ENCODE measurements around the gene CCND1.
"Not testable (repeated sequence)": the region's sequence is repeated elsewhere in the genome, so short reads cannot be mapped to it uniquely, and the experiment has no call there.

The CCND1 gene

DNA sequence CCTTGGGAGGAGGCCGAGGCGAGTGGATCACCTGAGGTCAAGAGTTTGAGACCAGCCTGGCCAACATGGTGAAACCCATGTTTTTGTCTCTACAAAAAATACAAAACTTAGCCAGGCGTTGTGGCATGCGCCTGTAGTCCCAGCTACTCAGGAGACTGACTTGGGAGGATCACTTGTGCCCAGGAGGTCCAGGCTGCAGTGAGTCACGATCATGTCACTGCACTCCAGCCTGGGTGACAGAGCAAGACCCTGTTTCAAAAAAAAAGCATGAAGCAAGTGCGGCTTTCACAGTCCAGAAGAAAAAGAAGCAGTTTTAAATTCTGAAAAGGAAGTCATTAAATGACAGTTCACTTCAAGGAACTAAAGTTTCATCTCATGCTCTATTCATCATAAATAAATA, 41.3 kb downstream of the CCND1 start:
- Histone ChIP-seq H3K27me3 (ENCODE audit: control insufficient read depth, insufficient read depth, low read length) (peaks cover 8% of the 10 kb centered on the region), H3K9ac (ENCODE audit: low read depth, low read length) (no peak overlapping the region), H3K36me3 (ENCODE audit: control insufficient read depth, insufficient read depth, low read length) (no peaks in the 10 kb centered on the region), H3K9me3 (ENCODE audit: control insufficient read depth, insufficient read depth, low read length) (no peaks in the 10 kb centered on the region), H3K4me3 (ENCODE audit: low read depth, low read length) (no peak overlapping the region), H3K4me1 (ENCODE audit: control insufficient read depth, insufficient read depth, low read length) (no peaks in the 10 kb centered on the region)

- H3K9ac ChIP-seq (ENCODE audit: low read depth, low read length) = no peak overlapping the region
These were observed 41.8 kb downstream of the CCND1 start for GRCh38 chr11:69682681-69683326.

DNA sequence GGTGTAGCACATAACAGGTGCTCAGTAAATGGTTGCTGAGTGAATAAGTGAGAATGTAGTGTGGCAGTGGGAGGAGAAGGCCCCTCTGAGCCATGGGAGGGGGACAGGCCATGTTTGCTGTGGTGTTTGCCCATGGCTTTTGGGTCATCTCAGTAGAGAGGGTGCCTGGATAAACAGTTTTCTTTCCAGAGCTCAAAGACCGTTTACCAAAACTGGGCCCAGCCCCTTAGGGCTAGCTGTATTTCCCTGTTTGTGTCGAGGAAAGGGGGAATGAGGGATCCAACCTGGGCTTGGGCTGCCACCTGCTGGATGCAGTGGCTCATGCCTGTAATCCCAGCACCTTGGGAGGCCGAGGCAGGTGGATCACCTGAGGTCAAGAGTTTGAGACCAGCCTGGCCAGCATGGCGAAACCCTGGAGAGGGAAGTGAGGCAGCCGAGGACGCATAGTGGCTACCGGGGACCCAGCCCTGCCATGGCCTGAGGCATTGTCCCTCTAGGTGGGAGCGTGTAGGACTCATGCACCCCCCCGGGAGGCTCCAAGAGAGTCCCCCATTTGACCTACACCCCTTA, 42.9 kb downstream of the CCND1 start:
- Histone ChIP-seq H3K36me3 (ENCODE audit: control insufficient read depth, insufficient read depth, low read length) (no peaks in the 10 kb centered on the region), H3K9ac (ENCODE audit: low read depth, low read length) (no peak overlapping the region), H3K4me1 (ENCODE audit: control insufficient read depth, insufficient read depth, low read length) (no peaks in the 10 kb centered on the region), H3K4me3 (ENCODE audit: low read depth, low read length) (no peak overlapping the region), H3K9me3 (ENCODE audit: control insufficient read depth, insufficient read depth, low read length) (no peaks in the 10 kb centered on the region), H3K27me3 (ENCODE audit: control insufficient read depth, insufficient read depth, low read length) (peaks cover 8% of the 10 kb centered on the region)

More at GRCh38 chr11:69682681-69683326, 41.8 kb downstream of the CCND1 start:
- Histone ChIP-seq H3K36me3 (ENCODE audit: control insufficient read depth, insufficient read depth, low read length) (no peaks in the 10 kb centered on the region), H3K27me3 (ENCODE audit: control insufficient read depth, insufficient read depth, low read length) (peaks cover 8% of the 10 kb centered on the region), H3K4me3 (ENCODE audit: low read depth, low read length) (no peak overlapping the region), H3K4me1 (ENCODE audit: control insufficient read depth, insufficient read depth, low read length) (no peaks in the 10 kb centered on the region), H3K9me3 (ENCODE audit: control insufficient read depth, insufficient read depth, low read length) (no peaks in the 10 kb centered on the region)

DNA sequence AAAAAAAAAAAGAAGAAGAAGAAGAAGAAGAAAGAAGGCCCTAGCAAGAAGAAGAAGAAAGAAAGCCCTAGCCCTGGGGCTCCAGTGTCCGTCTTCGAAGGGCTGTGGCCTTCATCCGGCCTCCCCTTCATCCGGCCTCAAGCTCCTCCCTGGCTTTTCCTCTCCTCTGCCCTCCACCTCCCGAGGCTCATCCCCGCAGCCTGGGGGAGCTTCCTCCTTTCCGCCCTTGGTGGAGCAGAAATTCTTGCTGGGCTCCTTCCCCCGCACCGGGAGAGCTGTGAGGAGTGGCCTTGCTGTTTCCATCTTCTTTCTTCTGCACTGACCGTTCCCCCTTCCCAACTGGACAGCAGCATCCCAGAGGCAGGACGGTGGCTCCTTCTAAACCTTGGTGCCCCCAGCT, 43.7 kb downstream of the CCND1 start:
- Histone ChIP-seq H3K9ac (ENCODE audit: low read depth, low read length) (no peak overlapping the region), H3K9me3 (ENCODE audit: control insufficient read depth, insufficient read depth, low read length) (no peaks in the 10 kb centered on the region), H3K36me3 (ENCODE audit: control insufficient read depth, insufficient read depth, low read length) (no peaks in the 10 kb centered on the region), H3K4me3 (ENCODE audit: low read depth, low read length) (no peak overlapping the region), H3K4me1 (ENCODE audit: control insufficient read depth, insufficient read depth, low read length) (no peaks in the 10 kb centered on the region), H3K27me3 (ENCODE audit: control insufficient read depth, insufficient read depth, low read length) (peaks cover 8% of the 10 kb centered on the region)

GRCh38 chr11:69685348-69685747, 44.4 kb downstream of the CCND1 start:
- Histone ChIP-seq H3K9ac (ENCODE audit: low read depth, low read length) (no peak overlapping the region), H3K36me3 (ENCODE audit: control insufficient read depth, insufficient read depth, low read length) (no peaks in the 10 kb centered on the region), H3K4me1 (ENCODE audit: control insufficient read depth, insufficient read depth, low read length) (no peaks in the 10 kb centered on the region), H3K27me3 (ENCODE audit: control insufficient read depth, insufficient read depth, low read length) (peaks cover 8% of the 10 kb centered on the region), H3K4me3 (ENCODE audit: low read depth, low read length) (peak overlapping the region; percentile 24), H3K9me3 (ENCODE audit: control insufficient read depth, insufficient read depth, low read length) (no peaks in the 10 kb centered on the region)

GRCh38 chr11:69686452-69686851, 45.5 kb downstream of the CCND1 start:
- H3K4me3 ChIP-seq (ENCODE audit: low read depth, low read length) = no peak overlapping the region
- no peaks in the 10 kb centered on the region for H3K36me3 ChIP-seq (ENCODE audit: control insufficient read depth, insufficient read depth, low read length)
- H3K4me1 ChIP-seq (ENCODE audit: control insufficient read depth, insufficient read depth, low read length) = no peaks in the 10 kb centered on the region
- peaks cover 8% of the 10 kb centered on the region for H3K27me3 ChIP-seq (ENCODE audit: control insufficient read depth, insufficient read depth, low read length)
- no peaks in the 10 kb centered on the region for H3K9me3 ChIP-seq (ENCODE audit: control insufficient read depth, insufficient read depth, low read length)
- H3K9ac ChIP-seq (ENCODE audit: low read depth, low read length) = no peak overlapping the region

DNA sequence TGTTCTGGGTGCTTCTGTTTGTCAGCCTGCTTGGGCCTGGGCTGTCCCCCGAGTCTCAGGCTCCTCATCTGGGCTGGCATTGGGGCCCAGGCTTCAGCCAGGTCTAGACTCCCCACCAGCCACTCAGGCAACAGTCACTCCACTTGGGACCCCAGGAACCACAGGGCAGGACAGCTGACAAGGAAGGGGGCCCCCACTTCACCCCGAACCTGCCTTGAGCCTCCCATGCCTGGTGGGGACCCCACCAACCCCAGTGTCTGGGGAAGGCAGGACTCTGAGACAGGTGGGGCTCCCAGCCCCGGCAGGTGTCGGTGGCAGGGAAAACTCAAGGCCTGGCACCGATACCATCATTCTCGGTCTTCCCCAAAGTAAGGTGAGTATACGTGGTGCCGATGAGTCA, 45.9 kb downstream of the CCND1 start:
- Histone ChIP-seq H3K4me1 (ENCODE audit: control insufficient read depth, insufficient read depth, low read length) (no peaks in the 10 kb centered on the region), H3K4me3 (ENCODE audit: low read depth, low read length) (no peak overlapping the region), H3K27me3 (ENCODE audit: control insufficient read depth, insufficient read depth, low read length) (peaks cover 8% of the 10 kb centered on the region), H3K36me3 (ENCODE audit: control insufficient read depth, insufficient read depth, low read length) (no peaks in the 10 kb centered on the region), H3K9me3 (ENCODE audit: control insufficient read depth, insufficient read depth, low read length) (no peaks in the 10 kb centered on the region), H3K9ac (ENCODE audit: low read depth, low read length) (no peak overlapping the region)

GRCh38 chr11:69687969-69688771, 47.2 kb downstream of the CCND1 start:
- not testable (repeated sequence) for H3K9ac ChIP-seq (ENCODE audit: low read depth, low read length); H3K27me3 ChIP-seq (ENCODE audit: control insufficient read depth, insufficient read depth, low read length)

GRCh38 chr11:69689484-69690319, 48.7 kb downstream of the CCND1 start:
- no peaks in the 10 kb centered on the region for H3K9me3 ChIP-seq (ENCODE audit: control insufficient read depth, insufficient read depth, low read length)
- H3K27me3 ChIP-seq (ENCODE audit: control insufficient read depth, insufficient read depth, low read length) = peaks cover 8% of the 10 kb centered on the region
- no peaks in the 10 kb centered on the region for H3K4me1 ChIP-seq (ENCODE audit: control insufficient read depth, insufficient read depth, low read length)
- no peak overlapping the region for H3K9ac ChIP-seq (ENCODE audit: low read depth, low read length)
- no peak overlapping the region for H3K4me3 ChIP-seq (ENCODE audit: low read depth, low read length)
- no peaks in the 10 kb centered on the region for H3K36me3 ChIP-seq (ENCODE audit: control insufficient read depth, insufficient read depth, low read length)

More at GRCh38 chr11:69687969-69688771, 47.2 kb downstream of the CCND1 start:
- not testable (repeated sequence) for H3K4me3 ChIP-seq (ENCODE audit: low read depth, low read length); H3K4me1 ChIP-seq (ENCODE audit: control insufficient read depth, insufficient read depth, low read length); H3K36me3 ChIP-seq (ENCODE audit: control insufficient read depth, insufficient read depth, low read length); H3K9me3 ChIP-seq (ENCODE audit: control insufficient read depth, insufficient read depth, low read length)

- Histone ChIP-seq H3K4me1 (ENCODE audit: control insufficient read depth, insufficient read depth, low read length) (no peaks in the 10 kb centered on the region), H3K4me3 (ENCODE audit: low read depth, low read length) (no peak overlapping the region), H3K27me3 (ENCODE audit: control insufficient read depth, insufficient read depth, low read length) (no peaks in the 10 kb centered on the region)
These were observed 50.5 kb downstream of the CCND1 start for GRCh38 chr11:69691463-69691862.

DNA sequence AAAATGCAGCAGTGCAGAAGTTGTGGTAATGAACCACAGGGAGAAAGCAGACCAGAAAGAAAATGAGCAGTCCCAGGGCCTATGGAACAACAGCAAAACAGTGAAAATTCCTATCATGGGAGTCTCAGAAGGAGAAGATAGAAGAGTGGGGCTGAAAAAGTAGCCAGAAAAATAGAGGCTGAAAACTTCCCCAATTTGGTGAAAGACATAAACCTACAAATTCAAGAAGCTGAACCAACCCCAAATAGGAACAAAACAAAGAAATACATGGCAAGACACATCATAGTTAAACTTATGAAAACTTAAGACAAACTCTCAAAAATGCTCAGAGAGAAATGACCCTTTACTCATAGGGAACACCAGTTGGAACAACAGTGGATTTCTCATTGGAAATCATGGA, 51.5 kb downstream of the CCND1 start:
- Histone ChIP-seq H3K4me1 (ENCODE audit: control insufficient read depth, insufficient read depth, low read length) (no peaks in the 10 kb centered on the region), H3K4me3 (ENCODE audit: low read depth, low read length) (no peak overlapping the region), H3K9me3 (ENCODE audit: control insufficient read depth, insufficient read depth, low read length) (no peaks in the 10 kb centered on the region), H3K36me3 (ENCODE audit: control insufficient read depth, insufficient read depth, low read length) (no peaks in the 10 kb centered on the region), H3K27me3 (ENCODE audit: control insufficient read depth, insufficient read depth, low read length) (no peaks in the 10 kb centered on the region), H3K9ac (ENCODE audit: low read depth, low read length) (no peak overlapping the region)

More at GRCh38 chr11:69691463-69691862, 50.5 kb downstream of the CCND1 start:
- Histone ChIP-seq H3K9me3 (ENCODE audit: control insufficient read depth, insufficient read depth, low read length) (no peaks in the 10 kb centered on the region), H3K36me3 (ENCODE audit: control insufficient read depth, insufficient read depth, low read length) (no peaks in the 10 kb centered on the region), H3K9ac (ENCODE audit: low read depth, low read length) (no peak overlapping the region)

All from iPS-15b (cell line).